ENCODE measurements around the gene MR1.

MR1 gene

DNA sequence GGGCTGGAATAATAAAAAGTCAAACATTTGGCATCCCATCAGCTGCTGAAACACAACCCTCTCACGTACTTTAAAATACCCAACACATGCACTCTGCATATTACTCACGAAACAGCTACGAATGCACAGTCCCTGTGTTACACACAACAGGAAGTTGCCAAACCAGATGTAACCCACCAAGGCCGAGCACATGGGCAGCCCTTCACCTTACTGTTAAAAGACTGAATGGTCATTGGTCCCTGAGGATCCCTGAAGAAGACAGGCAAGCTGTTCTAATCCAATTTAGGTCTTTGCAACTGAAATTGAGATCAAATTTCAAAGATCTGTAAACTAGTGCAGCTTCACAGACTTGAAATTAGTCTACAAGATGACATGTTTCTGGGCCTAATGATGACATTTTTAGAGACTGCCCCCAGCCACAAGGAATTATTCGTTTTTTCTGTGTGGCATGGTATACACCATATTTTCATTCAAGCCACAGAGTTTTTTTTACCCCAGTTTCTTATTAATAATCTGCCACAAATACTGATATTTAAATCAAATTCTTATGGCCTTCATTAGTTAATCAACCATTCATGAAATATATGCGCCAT is 29.1 kb downstream of the MR1 start:
- H3K4me3 ChIP-seq (ENCODE audit: insufficient read depth, low read depth, low read length), result no peak overlapping the region
- H3K4me1 ChIP-seq (ENCODE audit: control insufficient read depth, insufficient read depth, low read length), result no peaks in the 10 kb centered on the region
- H3K27ac ChIP-seq (ENCODE audit: insufficient read depth, low read depth, low read length, poor library complexity, severe bottlenecking), result no peak overlapping the region
- no peaks in the 10 kb centered on the region for H3K9me3 ChIP-seq (ENCODE audit: control insufficient read depth, low read length)
- WGBS, 2 experiments, result 91 to 96% methylated on average over 6 of the region's 6 CpGs
- H3K36me3 ChIP-seq (ENCODE audit: control insufficient read depth, insufficient read depth, low read length), result no peaks in the 10 kb centered on the region
- no peaks in the 10 kb centered on the region for H3K27me3 ChIP-seq (ENCODE audit: control insufficient read depth, insufficient read depth, low read length, poor library complexity, severe bottlenecking)

- H3K4me1 ChIP-seq (ENCODE audit: control insufficient read depth, insufficient read depth, low read length), result no peaks in the 10 kb centered on the region
- no peaks in the 10 kb centered on the region for H3K9me3 ChIP-seq (ENCODE audit: control insufficient read depth, low read length)
- no peak overlapping the region for H3K27ac ChIP-seq (ENCODE audit: insufficient read depth, low read depth, low read length, poor library complexity, severe bottlenecking)
- no peaks in the 10 kb centered on the region for H3K27me3 ChIP-seq (ENCODE audit: control insufficient read depth, insufficient read depth, low read length, poor library complexity, severe bottlenecking)
- no peak overlapping the region for H3K4me3 ChIP-seq (ENCODE audit: insufficient read depth, low read depth, low read length)
- 53 to 60% methylated on average over 6 of the region's 6 CpGs for whole genome bisulfite sequencing, 2 experiments
- no peaks in the 10 kb centered on the region for H3K36me3 ChIP-seq (ENCODE audit: control insufficient read depth, insufficient read depth, low read length)
Measured at GRCh38 chr1:181064011-181064623, 30.3 kb downstream of the MR1 start.

DNA sequence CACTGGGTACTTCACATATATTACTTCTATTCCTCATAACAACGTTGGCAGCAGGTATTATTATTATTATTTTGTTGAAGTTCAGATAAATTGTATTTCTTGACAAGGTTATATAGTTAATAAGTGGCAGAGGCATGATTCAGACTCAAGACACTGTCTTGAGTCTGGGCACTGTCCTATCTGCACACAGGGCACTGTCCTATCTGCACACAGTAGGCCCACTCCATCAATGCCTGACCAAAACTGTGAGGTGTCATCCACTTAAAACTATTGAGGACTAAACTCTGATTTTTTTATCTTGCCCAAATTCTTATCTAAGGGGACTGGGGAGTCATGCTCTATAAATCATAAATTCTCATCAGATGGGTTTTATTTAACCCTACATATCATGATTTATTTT is 30.9 kb downstream of the MR1 start:
- Histone ChIP-seq H3K9me3 (ENCODE audit: control insufficient read depth, low read length) (no peaks in the 10 kb centered on the region), H3K27ac (ENCODE audit: insufficient read depth, low read depth, low read length, poor library complexity, severe bottlenecking) (no peak overlapping the region), H3K4me3 (ENCODE audit: insufficient read depth, low read depth, low read length) (no peak overlapping the region), H3K27me3 (ENCODE audit: control insufficient read depth, insufficient read depth, low read length, poor library complexity, severe bottlenecking) (no peaks in the 10 kb centered on the region), H3K4me1 (ENCODE audit: control insufficient read depth, insufficient read depth, low read length) (no peaks in the 10 kb centered on the region), H3K36me3 (ENCODE audit: control insufficient read depth, insufficient read depth, low read length) (no peaks in the 10 kb centered on the region)
- 100% methylated on average over 1 of the region's 1 CpG; no CpG with 5 or more reads in 1 of the 2 experiments for WGBS, 2 experiments

- H3K36me3 ChIP-seq (ENCODE audit: control insufficient read depth, insufficient read depth, low read length), result no peaks in the 10 kb centered on the region
- H3K27ac ChIP-seq (ENCODE audit: insufficient read depth, low read depth, low read length, poor library complexity, severe bottlenecking), result no peak overlapping the region
- WGBS, 2 experiments, result 83 to 84% methylated on average over 10 of the region's 10 CpGs
- no peaks in the 10 kb centered on the region for H3K27me3 ChIP-seq (ENCODE audit: control insufficient read depth, insufficient read depth, low read length, poor library complexity, severe bottlenecking)
- H3K4me1 ChIP-seq (ENCODE audit: control insufficient read depth, insufficient read depth, low read length), result peaks cover 8% of the 10 kb centered on the region
- H3K4me3 ChIP-seq (ENCODE audit: insufficient read depth, low read depth, low read length), result no peak overlapping the region
- no peaks in the 10 kb centered on the region for H3K9me3 ChIP-seq (ENCODE audit: control insufficient read depth, low read length)
Measured at GRCh38 chr1:181073638-181074037, 39.9 kb downstream of the MR1 start.

- no peaks in the 10 kb centered on the region for H3K27me3 ChIP-seq (ENCODE audit: control insufficient read depth, insufficient read depth, low read length, poor library complexity, severe bottlenecking)
- 79 to 81% methylated on average over 5 of the region's 5 CpGs for WGBS, 2 experiments
- no peak overlapping the region for H3K27ac ChIP-seq (ENCODE audit: insufficient read depth, low read depth, low read length, poor library complexity, severe bottlenecking)
- no peak overlapping the region for H3K4me3 ChIP-seq (ENCODE audit: insufficient read depth, low read depth, low read length)
- no peaks in the 10 kb centered on the region for H3K36me3 ChIP-seq (ENCODE audit: control insufficient read depth, insufficient read depth, low read length)
- H3K4me1 ChIP-seq (ENCODE audit: control insufficient read depth, insufficient read depth, low read length), result peaks cover 8% of the 10 kb centered on the region
- H3K9me3 ChIP-seq (ENCODE audit: control insufficient read depth, low read length), result no peaks in the 10 kb centered on the region
Measured at GRCh38 chr1:181075766-181076350, 42.1 kb downstream of the MR1 start.

- H3K4me1 ChIP-seq (ENCODE audit: control insufficient read depth, insufficient read depth, low read length), result peaks cover 8% of the 10 kb centered on the region
- no peak overlapping the region for H3K4me3 ChIP-seq (ENCODE audit: insufficient read depth, low read depth, low read length)
- 91 to 94% methylated on average over 3 of the region's 3 CpGs for WGBS, 2 experiments
- H3K27me3 ChIP-seq (ENCODE audit: control insufficient read depth, insufficient read depth, low read length, poor library complexity, severe bottlenecking), result no peaks in the 10 kb centered on the region
- H3K27ac ChIP-seq (ENCODE audit: insufficient read depth, low read depth, low read length, poor library complexity, severe bottlenecking), result no peak overlapping the region
- no peaks in the 10 kb centered on the region for H3K9me3 ChIP-seq (ENCODE audit: control insufficient read depth, low read length)
- no peaks in the 10 kb centered on the region for H3K36me3 ChIP-seq (ENCODE audit: control insufficient read depth, insufficient read depth, low read length)
Measured at GRCh38 chr1:181076852-181077251, 43.1 kb downstream of the MR1 start.

DNA sequence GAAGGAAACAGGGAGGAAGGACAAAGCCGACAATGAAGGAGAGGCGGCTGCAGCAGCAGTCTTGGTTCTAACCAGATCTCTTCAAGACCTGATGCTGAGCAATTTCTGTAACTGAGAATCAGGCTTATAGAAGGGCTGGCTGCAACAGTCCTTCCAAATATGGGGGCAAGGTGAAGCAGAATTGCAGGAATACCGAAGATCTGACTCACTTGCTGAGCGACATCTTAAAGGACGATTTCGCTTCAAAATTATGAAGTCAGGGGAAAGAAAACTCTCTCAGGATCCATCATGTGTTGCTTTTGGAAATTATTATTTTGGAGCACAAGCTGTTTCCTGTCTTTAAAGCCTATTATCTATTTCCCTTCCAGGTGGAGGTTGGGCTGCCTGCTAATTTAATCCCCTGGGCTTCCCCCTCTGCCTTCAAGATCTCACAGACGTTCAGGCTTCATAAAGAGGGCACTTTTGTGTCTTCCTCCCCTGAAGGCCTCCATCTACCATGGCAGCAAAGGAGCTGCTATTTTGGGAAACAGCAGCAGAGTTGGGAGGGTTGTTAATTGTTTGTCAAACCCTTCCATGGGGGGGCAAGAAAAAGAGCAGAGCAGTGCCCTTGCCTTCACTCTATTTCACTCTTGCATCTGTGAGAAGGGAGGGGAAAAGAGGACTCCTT is 43.9 kb downstream of the MR1 start:
- H3K4me3 ChIP-seq (ENCODE audit: insufficient read depth, low read depth, low read length), result no peak overlapping the region
- H3K27ac ChIP-seq (ENCODE audit: insufficient read depth, low read depth, low read length, poor library complexity, severe bottlenecking), result no peak overlapping the region
- H3K27me3 ChIP-seq (ENCODE audit: control insufficient read depth, insufficient read depth, low read length, poor library complexity, severe bottlenecking), result no peaks in the 10 kb centered on the region
- whole genome bisulfite sequencing, 2 experiments, result 66 to 77% methylated on average over 7 of the region's 7 CpGs
- H3K36me3 ChIP-seq (ENCODE audit: control insufficient read depth, insufficient read depth, low read length), result no peaks in the 10 kb centered on the region
- no peaks in the 10 kb centered on the region for H3K9me3 ChIP-seq (ENCODE audit: control insufficient read depth, low read length)
- H3K4me1 ChIP-seq (ENCODE audit: control insufficient read depth, insufficient read depth, low read length), result peaks cover 8% of the 10 kb centered on the region

DNA sequence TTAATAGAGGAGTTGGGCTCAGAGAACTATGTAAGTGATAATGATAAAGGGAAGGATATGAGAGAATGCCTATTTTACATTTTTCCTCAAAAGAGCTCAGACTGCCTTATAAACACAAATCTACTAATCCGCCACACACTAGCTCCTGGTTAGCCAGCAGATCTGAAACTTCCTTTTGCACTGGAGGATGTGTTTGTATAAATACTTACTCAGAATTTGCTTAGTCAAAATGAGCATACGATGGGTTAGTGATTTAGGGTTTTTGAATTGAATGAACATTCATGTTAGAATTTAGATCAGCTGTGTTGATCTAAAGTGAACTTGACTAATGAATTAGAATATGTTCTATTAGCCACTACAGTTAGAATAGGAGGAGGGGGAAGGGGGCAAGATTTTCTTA is 45.6 kb downstream of the MR1 start:
- Histone ChIP-seq H3K4me1 (ENCODE audit: control insufficient read depth, insufficient read depth, low read length) (peaks cover 8% of the 10 kb centered on the region), H3K27ac (ENCODE audit: insufficient read depth, low read depth, low read length, poor library complexity, severe bottlenecking) (no peak overlapping the region), H3K9me3 (ENCODE audit: control insufficient read depth, low read length) (no peaks in the 10 kb centered on the region), H3K4me3 (ENCODE audit: insufficient read depth, low read depth, low read length) (no peak overlapping the region), H3K36me3 (ENCODE audit: control insufficient read depth, insufficient read depth, low read length) (no peaks in the 10 kb centered on the region), H3K27me3 (ENCODE audit: control insufficient read depth, insufficient read depth, low read length, poor library complexity, severe bottlenecking) (no peaks in the 10 kb centered on the region)
- WGBS, 2 experiments, result 96 to 100% methylated on average over 1 to 2 of the region's 2 CpGs

- H3K4me3 ChIP-seq (ENCODE audit: insufficient read depth, low read depth, low read length), result no peak overlapping the region
- WGBS, 2 experiments, result 93 to 94% methylated on average over 3 of the region's 4 CpGs
- no peak overlapping the region for H3K27ac ChIP-seq (ENCODE audit: insufficient read depth, low read depth, low read length, poor library complexity, severe bottlenecking)
- H3K36me3 ChIP-seq (ENCODE audit: control insufficient read depth, insufficient read depth, low read length), result no peaks in the 10 kb centered on the region
- peaks cover 8% of the 10 kb centered on the region for H3K4me1 ChIP-seq (ENCODE audit: control insufficient read depth, insufficient read depth, low read length)
- H3K27me3 ChIP-seq (ENCODE audit: control insufficient read depth, insufficient read depth, low read length, poor library complexity, severe bottlenecking), result no peaks in the 10 kb centered on the region
- no peaks in the 10 kb centered on the region for H3K9me3 ChIP-seq (ENCODE audit: control insufficient read depth, low read length)
Measured at GRCh38 chr1:181079920-181080319, 46.1 kb downstream of the MR1 start.

DNA sequence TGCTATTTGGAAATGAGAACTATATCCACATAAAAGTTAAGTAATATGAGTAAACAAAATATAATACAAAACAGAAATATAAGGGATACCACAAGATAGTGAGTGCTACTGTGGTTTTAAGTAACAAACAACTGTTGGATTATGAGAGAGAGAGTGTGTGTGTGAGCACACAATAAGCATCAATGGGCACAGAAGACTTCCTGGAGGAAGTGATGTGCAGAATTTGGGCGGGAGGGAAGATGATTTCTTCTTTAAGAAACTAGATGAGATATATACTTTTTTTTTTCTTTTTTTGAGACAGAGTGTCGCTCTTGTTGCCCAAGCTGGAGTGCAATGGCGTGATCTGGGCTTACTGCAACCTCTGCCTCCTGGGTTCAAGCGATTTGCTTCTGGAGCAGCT is 46.8 kb downstream of the MR1 start:
- peaks cover 8% of the 10 kb centered on the region for H3K4me1 ChIP-seq (ENCODE audit: control insufficient read depth, insufficient read depth, low read length)
- H3K4me3 ChIP-seq (ENCODE audit: insufficient read depth, low read depth, low read length), result no peak overlapping the region
- H3K27me3 ChIP-seq (ENCODE audit: control insufficient read depth, insufficient read depth, low read length, poor library complexity, severe bottlenecking), result no peaks in the 10 kb centered on the region
- no peaks in the 10 kb centered on the region for H3K36me3 ChIP-seq (ENCODE audit: control insufficient read depth, insufficient read depth, low read length)
- H3K9me3 ChIP-seq (ENCODE audit: control insufficient read depth, low read length), result no peaks in the 10 kb centered on the region
- H3K27ac ChIP-seq (ENCODE audit: insufficient read depth, low read depth, low read length, poor library complexity, severe bottlenecking), result no peak overlapping the region
- WGBS, 2 experiments, result 98 to 99% methylated on average over 4 of the region's 4 CpGs

Data from ectodermal cell (in vitro differentiated cells).